ENCODE measurements around the gene FCRL3. TPM values are rescaled to one million over a fixed set of nuclear protein-coding genes. Genes with fewer than 3 reads are reported as not detected.

FCRL3 gene
- total and polyA plus RNA-seq, 8 donors = 0.02 to 0.09 (median 0.09) TPM; not detected in 5

DNA sequence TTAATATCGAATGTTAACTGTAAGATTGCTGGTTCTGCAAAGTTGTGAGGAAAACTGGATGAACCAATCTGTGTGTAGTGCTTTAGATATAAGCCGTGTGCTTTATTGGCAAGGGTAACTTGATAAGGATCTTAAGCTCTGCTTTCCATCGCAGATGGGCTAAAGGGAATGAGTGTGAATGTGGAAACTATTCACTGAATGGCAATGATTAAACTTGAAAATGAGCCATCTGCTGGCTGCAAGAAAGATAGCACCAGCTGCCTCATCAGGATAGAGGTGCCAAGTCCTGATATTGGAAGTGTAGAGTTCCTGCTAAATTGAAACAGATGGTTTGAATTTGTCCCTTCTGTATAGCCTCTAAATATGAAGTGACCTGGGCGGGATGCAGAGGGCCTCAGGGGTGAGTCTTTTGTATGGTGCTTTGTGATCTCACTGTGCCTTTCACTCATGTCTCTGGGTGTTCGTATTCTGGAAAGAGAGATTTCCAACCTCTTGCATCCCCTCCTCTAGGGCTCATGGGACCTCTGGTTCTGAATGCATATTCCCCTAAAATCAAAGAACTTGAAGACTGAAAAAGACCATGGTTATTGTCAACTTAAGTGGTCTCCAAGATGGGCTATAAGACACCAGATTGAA lies 9.2 kb downstream of the FCRL3 start:
- TF ChIP-seq, protein P1, sequence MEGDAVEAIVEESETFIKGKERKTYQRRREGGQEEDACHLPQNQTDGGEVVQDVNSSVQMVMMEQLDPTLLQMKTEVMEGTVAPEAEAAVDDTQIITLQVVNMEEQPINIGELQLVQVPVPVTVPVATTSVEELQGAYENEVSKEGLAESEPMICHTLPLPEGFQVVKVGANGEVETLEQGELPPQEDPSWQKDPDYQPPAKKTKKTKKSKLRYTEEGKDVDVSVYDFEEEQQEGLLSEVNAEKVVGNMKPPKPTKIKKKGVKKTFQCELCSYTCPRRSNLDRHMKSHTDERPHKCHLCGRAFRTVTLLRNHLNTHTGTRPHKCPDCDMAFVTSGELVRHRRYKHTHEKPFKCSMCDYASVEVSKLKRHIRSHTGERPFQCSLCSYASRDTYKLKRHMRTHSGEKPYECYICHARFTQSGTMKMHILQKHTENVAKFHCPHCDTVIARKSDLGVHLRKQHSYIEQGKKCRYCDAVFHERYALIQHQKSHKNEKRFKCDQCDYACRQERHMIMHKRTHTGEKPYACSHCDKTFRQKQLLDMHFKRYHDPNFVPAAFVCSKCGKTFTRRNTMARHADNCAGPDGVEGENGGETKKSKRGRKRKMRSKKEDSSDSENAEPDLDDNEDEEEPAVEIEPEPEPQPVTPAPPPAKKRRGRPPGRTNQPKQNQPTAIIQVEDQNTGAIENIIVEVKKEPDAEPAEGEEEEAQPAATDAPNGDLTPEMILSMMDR (IDR thresholded peaks at IDR 0.05) = peak in 3 of 4 donors; percentile 12 to 27 (median 24)
- FAIRE-seq = no peak
- ATAC-seq = peak; percentile 50 to 84 (median 68)

DNA sequence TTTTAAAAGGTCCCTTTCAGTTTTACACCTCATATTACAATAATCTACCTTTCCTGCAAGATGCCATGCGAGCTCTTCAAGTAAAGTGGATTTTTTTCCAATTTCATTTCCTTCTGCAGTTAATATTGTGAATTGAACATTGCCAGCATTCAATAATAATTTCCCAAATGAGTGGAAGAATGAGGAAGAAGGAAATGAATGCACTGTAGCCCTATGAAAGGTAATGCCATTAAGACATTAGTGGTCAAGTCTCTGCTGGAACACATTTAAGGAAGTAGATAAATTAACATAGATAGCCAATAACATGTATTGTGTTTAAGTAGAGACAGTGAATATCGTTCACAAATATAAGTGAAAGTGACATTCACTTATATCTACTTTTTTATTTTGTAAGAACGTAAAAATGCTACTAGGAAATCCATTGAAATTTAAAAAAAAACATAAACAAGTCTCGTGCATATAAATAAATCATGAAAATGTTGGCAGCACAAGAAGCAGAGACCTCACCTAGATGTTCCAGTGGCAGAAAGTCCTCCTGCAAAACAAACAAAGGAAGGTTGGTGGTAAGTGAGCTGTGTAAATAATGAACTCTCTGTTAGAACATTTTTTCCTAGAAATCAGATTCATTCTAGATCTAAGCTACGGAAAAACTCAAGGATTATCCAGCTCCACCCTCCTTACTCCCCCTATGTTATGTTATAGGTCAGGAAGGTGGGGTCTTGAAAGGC lies 17.7 kb downstream of the FCRL3 start:
- WGBS, 2 donors = 21 to 25% methylated on average over 5 of the region's 5 CpGs

More for the DNA sequence above, 9.2 kb downstream of the FCRL3 start:
- Histone ChIP-seq H3K36me3 (no peaks in the 10 kb centered on the region), H3K4me1 (no peaks in the 10 kb centered on the region), H3K27me3 (no peaks in the 10 kb centered on the region), H3K4me3 (no peak overlapping the region), H3K27ac (no peak overlapping the region), H3K9me3 (no peaks in the 10 kb centered on the region)
- peak in 1 of 6 donors; percentile 12 for DNase-seq
- intact Hi-C loops (cut with DNase I) = loop anchor here in 1 of 3 donors (10.0 kb wide), 1 partner anchor 107 kb away; no protein-coding TSS in a partner anchor
- WGBS, 2 donors = 36 to 41% methylated on average over 5 of the region's 5 CpGs

DNA sequence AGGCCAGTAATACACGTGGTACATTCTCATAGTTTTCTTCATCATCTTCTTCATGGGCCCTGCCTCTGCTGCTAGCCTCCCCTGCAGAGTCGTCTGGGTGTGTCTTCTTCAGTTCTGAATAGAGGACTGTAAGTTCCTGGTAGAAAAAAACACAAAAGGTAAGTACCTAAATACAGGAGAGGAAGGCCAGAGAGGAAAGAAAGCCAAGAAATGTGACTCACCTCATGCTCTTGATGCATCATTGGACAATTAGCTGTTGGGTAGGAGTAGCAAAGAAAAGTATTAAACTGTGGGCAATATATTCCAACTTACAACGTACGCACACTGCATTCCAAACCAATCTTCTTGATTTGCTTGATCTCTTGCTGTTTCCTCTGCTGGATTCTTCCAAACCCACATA lies 21.8 kb downstream of the FCRL3 start:
- H3K27me3 ChIP-seq = no peaks in the 10 kb centered on the region
- ATAC-seq = no peak
- WGBS, 2 donors = 50 to 62% methylated on average over 4 of the region's 4 CpGs
- H3K27ac ChIP-seq = no peak overlapping the region
- H3K4me1 ChIP-seq = peaks cover 0 to 5% (median 0%) of the 10 kb centered on the region in 3 donors
- H3K9me3 ChIP-seq = no peaks in the 10 kb centered on the region
- TF ChIP-seq, protein P1 (IDR thresholded peaks at IDR 0.05) = no peak
- DNase-seq = no peak
- H3K4me3 ChIP-seq = no peak overlapping the region
- no peak for FAIRE-seq
- intact Hi-C loops (cut with DNase I) = no loop called here
- H3K36me3 ChIP-seq = no peaks in the 10 kb centered on the region

More for the DNA sequence above, 17.7 kb downstream of the FCRL3 start:
- ATAC-seq (peak; percentile 30 to 82 (median 60)), FAIRE-seq (no peak), DNase-seq (no peak)
- H3K4me3 ChIP-seq = no peak overlapping the region
- peak overlapping the region; percentile 17 to 60 (median 40) for H3K27ac ChIP-seq
- peaks cover 0 to 7% (median 0%) of the 10 kb centered on the region in 3 donors for H3K4me1 ChIP-seq
- TF ChIP-seq, protein P1 (IDR thresholded peaks at IDR 0.05) = no peak
- no peaks in the 10 kb centered on the region for H3K9me3 ChIP-seq
- H3K36me3 ChIP-seq = no peaks in the 10 kb centered on the region
- intact Hi-C loops (cut with DNase I) = no loop called here
- H3K27me3 ChIP-seq = no peaks in the 10 kb centered on the region

DNA sequence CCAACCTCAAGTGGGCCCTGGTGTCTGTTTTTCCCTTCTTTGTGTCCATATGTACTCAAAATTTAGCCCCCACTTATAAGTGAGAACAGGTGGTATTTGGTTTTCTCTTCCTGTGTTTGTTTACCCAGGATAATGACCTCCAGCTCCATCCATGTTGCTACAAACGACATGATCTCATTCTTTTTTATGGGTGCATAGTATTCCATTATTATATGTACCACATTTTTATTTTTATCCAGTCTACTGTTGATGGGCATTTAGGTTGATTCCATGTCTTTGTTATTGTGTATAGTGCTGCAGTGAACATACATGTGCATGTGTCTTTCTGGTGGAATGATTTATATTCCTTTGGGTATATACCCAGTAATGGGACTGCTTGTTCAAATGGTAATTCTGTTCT lies 27.6 kb downstream of the FCRL3 start:
- 44 to 56% methylated on average over 1 of the region's 1 CpG for WGBS, 2 donors
- H3K36me3 ChIP-seq = no peaks in the 10 kb centered on the region
- intact Hi-C loops (cut with DNase I) = no loop called here
- H3K27me3 ChIP-seq = no peaks in the 10 kb centered on the region
- ATAC-seq = no peak
- TF ChIP-seq, protein P1 (IDR thresholded peaks at IDR 0.05) = no peak
- no peak for DNase-seq
- no peak for FAIRE-seq
- no peak overlapping the region for H3K4me3 ChIP-seq
- no peaks in the 10 kb centered on the region for H3K4me1 ChIP-seq
- H3K27ac ChIP-seq = no peak overlapping the region
- H3K9me3 ChIP-seq = no peaks in the 10 kb centered on the region

DNA sequence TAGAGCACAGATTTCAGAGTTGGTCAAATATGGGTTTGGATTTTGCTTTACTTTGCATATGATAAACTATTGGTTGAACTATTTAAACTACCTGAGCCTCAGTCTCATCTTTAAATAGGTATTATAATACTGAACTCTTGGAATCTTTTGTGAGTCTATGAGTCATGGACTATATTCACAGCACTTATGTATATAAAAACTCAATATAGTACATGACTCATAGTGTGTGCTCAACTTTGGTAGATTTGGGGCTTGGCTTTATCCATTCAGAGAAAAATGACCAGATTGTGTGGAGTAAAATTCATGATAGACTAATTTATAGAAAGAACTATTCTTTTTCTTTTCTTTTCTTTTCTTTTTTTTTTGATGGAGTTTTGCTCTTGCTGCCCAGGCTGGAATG lies 28.7 kb downstream of the FCRL3 start:
- ATAC-seq = no peak
- FAIRE-seq = no peak
- TF ChIP-seq, protein P1 (IDR thresholded peaks at IDR 0.05) = no peak
- Histone ChIP-seq H3K4me1 (no peaks in the 10 kb centered on the region), H3K27me3 (no peaks in the 10 kb centered on the region), H3K36me3 (no peaks in the 10 kb centered on the region), H3K9me3 (no peaks in the 10 kb centered on the region), H3K4me3 (no peak overlapping the region), H3K27ac (no peak overlapping the region)
- no peak for DNase-seq
- intact Hi-C loops (cut with DNase I) = no loop called here
